ENCODE data around the gene BRINP3. TPM values are rescaled to one million over a fixed set of nuclear protein-coding genes. Genes with fewer than 3 reads are reported as not detected.

BRINP3 gene
- total and polyA plus RNA-seq, 9 of the 15 experiments (the other 6 are each of a cell fraction or from before 2014, with no cell fraction given) = 0.09 to 0.75 (median 0.19) TPM; not detected in 1

GRCh38 chr1:190169311-190170067 lies 308.2 kb downstream of the BRINP3 start:
- no peaks in the 10 kb centered on the region for H3K27me3 ChIP-seq (ENCODE audit: control insufficient read depth in 2 of 2, insufficient read depth in 2 of 2, low read length in 2 of 2)
- WGBS (ENCODE audit: insufficient coverage, low coverage, missing lambda C conversion rate) = 0% methylated on average over 3 of the region's 3 CpGs
- no peak overlapping the region for H3K9ac ChIP-seq (ENCODE audit: insufficient read depth in 1 of 2, low read depth in 2 of 2, low read length in 2 of 2)
- no peaks in the 10 kb centered on the region for H3K4me1 ChIP-seq (replicated peaks in 1 of 2; ENCODE audit: control insufficient read depth in 2 of 2, insufficient read depth in 2 of 2, low read length in 2 of 2)
- in situ Hi-C loops (cut with MboI) = no loop called here
- H2AFZ ChIP-seq (ENCODE audit: low read depth, low read length) = no peak overlapping the region
- no peaks in the 10 kb centered on the region for H4K20me1 ChIP-seq (replicated peaks; ENCODE audit: control insufficient read depth, insufficient read depth, low read length)
- H3K9me3 ChIP-seq (replicated peaks; ENCODE audit: control insufficient read depth, insufficient read depth, low read depth, low read length) = no peaks in the 10 kb centered on the region
- ChIA-PET POLR2A (no interaction called here), CTCF (ENCODE audit: low intra/inter-chr PET ratio) (no interaction called here)
- FAIRE-seq (no peak), ATAC-seq (no peak), DNase-seq (ENCODE audit: extremely low read depth in 1 of 4, low spot score in 3 of 4) (no peak)
- no TSS peak for BruUV-seq (replicated peaks)
- no peaks in the 10 kb centered on the region for H3K36me3 ChIP-seq (ENCODE audit: control insufficient read depth, insufficient read depth, low read length)
- no peak overlapping the region for H3K27ac ChIP-seq (ENCODE audit: extremely low read depth, low read depth, low read length)
- no peaks in the 10 kb centered on the region for H3K79me2 ChIP-seq (ENCODE audit: control insufficient read depth, insufficient read depth, low read length)
- intact Hi-C loops (cut with micrococcal nuclease) = no loop called here
- no peaks in the 10 kb centered on the region for H3K9me1 ChIP-seq (ENCODE audit: control insufficient read depth, insufficient read depth, low read length)
- TF ChIP-seq, protein P1, sequence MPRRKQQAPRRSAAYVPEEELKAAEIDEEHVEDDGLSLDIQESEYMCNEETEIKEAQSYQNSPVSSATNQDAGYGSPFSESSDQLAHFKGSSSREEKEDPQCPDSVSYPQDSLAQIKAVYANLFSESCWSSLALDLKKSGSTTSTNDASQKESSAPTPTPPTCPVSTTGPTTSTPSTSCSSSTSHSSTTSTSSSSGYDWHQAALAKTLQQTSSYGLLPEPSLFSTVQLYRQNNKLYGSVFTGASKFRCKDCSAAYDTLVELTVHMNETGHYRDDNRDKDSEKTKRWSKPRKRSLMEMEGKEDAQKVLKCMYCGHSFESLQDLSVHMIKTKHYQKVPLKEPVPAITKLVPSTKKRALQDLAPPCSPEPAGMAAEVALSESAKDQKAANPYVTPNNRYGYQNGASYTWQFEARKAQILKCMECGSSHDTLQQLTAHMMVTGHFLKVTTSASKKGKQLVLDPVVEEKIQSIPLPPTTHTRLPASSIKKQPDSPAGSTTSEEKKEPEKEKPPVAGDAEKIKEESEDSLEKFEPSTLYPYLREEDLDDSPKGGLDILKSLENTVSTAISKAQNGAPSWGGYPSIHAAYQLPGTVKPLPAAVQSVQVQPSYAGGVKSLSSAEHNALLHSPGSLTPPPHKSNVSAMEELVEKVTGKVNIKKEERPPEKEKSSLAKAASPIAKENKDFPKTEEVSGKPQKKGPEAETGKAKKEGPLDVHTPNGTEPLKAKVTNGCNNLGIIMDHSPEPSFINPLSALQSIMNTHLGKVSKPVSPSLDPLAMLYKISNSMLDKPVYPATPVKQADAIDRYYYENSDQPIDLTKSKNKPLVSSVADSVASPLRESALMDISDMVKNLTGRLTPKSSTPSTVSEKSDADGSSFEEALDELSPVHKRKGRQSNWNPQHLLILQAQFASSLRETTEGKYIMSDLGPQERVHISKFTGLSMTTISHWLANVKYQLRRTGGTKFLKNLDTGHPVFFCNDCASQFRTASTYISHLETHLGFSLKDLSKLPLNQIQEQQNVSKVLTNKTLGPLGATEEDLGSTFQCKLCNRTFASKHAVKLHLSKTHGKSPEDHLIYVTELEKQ (CRISPR knock-in tag; IDR thresholded peaks at IDR 0.05) = no peak
- peak; percentile 15; the same call in 1 of the 2 replicates for TF ChIP-seq ZNF316 (IDR thresholded peaks at IDR 0.05)
- peak; percentile 25; the same call in 1 of the 2 replicates for TF ChIP-seq MAFF (IDR thresholded peaks at IDR 0.05; ENCODE audit: low read length)
- peak; percentile 38; the same call in 1 of the 2 replicates for TF ChIP-seq MAFK (IDR thresholded peaks at IDR 0.05; ENCODE audit: low read length)
- no peak overlapping the region for H3K4me2 ChIP-seq (ENCODE audit: insufficient read depth, low read length)
- H3K4me3 ChIP-seq = no peak overlapping the region
